Ramos (cell line): ENCODE measurements around the gene POLR1G.

Experiments
- in situ Hi-C: fragments of 300-500 bp; cut with MboI; formaldehyde crosslinking; loops from one replicate; pipeline ENCODE4 v1.14.3; 2022; ENCODE audit warnings: low sequenced_read_pairs; ENCODE audit not compliant: unreplicated experiment

The POLR1G gene

GRCh38 chr19:45406226-45407090 is at the start of gene POLR1G:
Gene POLR1G, plus strand, starts transcription at chr19:45406644. Its CDS starts 53 bp downstream, at chr19:45406697.
- in situ Hi-C loops: no loop called here

GRCh38 chr19:45356760-45357444 is 49.5 kb upstream of the POLR1G start:
- in situ Hi-C loops: no loop called here

- in situ Hi-C loops: no loop called here
Measured at GRCh38 chr19:45357445-45357783, 49.0 kb upstream of the POLR1G start.

- in situ Hi-C loops: no loop called here
Measured at GRCh38 chr19:45358213-45358792, 48.1 kb upstream of the POLR1G start.

- in situ Hi-C loops: no loop called here
Measured at GRCh38 chr19:45361608-45362007, 44.8 kb upstream of the POLR1G start.

- in situ Hi-C loops: no loop called here
Measured at GRCh38 chr19:45362291-45362690, 44.2 kb upstream of the POLR1G start.

- in situ Hi-C loops: no loop called here
Measured at GRCh38 chr19:45363861-45364459, 42.5 kb upstream of the POLR1G start.

- in situ Hi-C loops: no loop called here
Measured at GRCh38 chr19:45364696-45365095, 41.7 kb upstream of the POLR1G start.

- in situ Hi-C loops: no loop called here
Measured at GRCh38 chr19:45368127-45368526, 38.3 kb upstream of the POLR1G start.

- in situ Hi-C loops: no loop called here
Measured at GRCh38 chr19:45368737-45369340, 37.6 kb upstream of the POLR1G start.

- in situ Hi-C loops: no loop called here
Measured at GRCh38 chr19:45370410-45371204, 35.8 kb upstream of the POLR1G start, which contains the start of gene ERCC2. Gene ERCC2, minus strand, starts transcription at chr19:45370573. Its CDS starts 33 bp downstream, at chr19:45370540.

- in situ Hi-C loops: no loop called here
Measured at GRCh38 chr19:45376045-45376724, 30.3 kb upstream of the POLR1G start.

GRCh38 chr19:45380107-45380506 is 26.3 kb upstream of the POLR1G start:
- in situ Hi-C loops: no loop called here

- in situ Hi-C loops: no loop called here
Measured at GRCh38 chr19:45382426-45382825, 24.0 kb upstream of the POLR1G start.

GRCh38 chr19:45385392-45386221 is 20.8 kb upstream of the POLR1G start:
- in situ Hi-C loops: no loop called here

GRCh38 chr19:45391346-45391745 is 15.1 kb upstream of the POLR1G start:
- in situ Hi-C loops: no loop called here

- in situ Hi-C loops: no loop called here
Measured at GRCh38 chr19:45391871-45392665, 14.4 kb upstream of the POLR1G start.
